ENCODE results near the gene FAM50B. TPM values are rescaled to one million over a fixed set of nuclear protein-coding genes. Genes with fewer than 3 reads are reported as not detected.

FAM50B gene
- total and polyA plus RNA-seq, 2 of the 13 experiments (the other 11 are each of a cell fraction or from before 2014, with no cell fraction given) = 0.05 TPM; not detected in 1

DNA sequence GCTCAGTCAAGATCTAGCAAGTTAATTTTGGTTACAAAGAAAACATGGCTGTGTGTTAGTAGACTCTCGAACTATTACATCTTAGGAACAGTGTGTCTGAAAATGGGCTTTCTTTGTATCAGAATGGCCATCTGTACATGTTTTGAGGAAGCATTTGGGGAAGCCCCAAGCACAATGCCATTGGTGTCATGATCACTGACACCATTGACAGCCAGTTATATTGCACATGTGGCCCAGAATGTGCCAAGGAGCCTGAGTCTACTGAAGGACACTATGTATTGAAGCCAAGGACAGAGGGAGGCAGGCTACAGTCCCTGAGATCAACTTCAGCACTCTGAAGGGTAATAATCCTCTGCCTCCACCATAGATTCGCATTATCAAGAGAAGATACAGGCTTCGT lies 12.6 kb upstream of the FAM50B start:
- CTCF ChIA-PET (ENCODE audit: low intra/inter-chr PET ratio, low total read pairs) = no interaction called here
- no peak for ATAC-seq
- TF ChIP-seq, protein P1, sequence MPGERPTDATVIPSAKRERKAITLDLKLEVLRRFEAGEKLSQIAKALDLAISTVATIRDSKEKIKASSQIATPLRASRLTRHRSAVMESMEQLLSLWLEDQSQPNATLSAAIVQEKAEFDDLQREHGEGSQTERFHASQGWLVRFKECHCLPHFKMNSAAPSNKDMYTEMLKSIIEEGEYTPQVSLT (CRISPR knock-in tag; IDR thresholded peaks at IDR 0.05; ENCODE audit: borderline replicate concordance, low read depth) = no peak
- TF ChIP-seq ZNF749 (CRISPR knock-in tag; IDR thresholded peaks at IDR 0.05; ENCODE audit: borderline replicate concordance) (no peak), ZNF737 (CRISPR knock-in tag; IDR thresholded peaks at IDR 0.05; ENCODE audit: borderline replicate concordance) (no peak), HHEX (CRISPR knock-in tag; IDR thresholded peaks at IDR 0.05) (no peak), MTF1 (CRISPR knock-in tag; IDR thresholded peaks at IDR 0.05) (no peak), RORA (CRISPR knock-in tag; IDR thresholded peaks at IDR 0.05) (no peak), FOXM1 (CRISPR knock-in tag; IDR thresholded peaks at IDR 0.05) (no peak), ZBTB33 (CRISPR knock-in tag; IDR thresholded peaks at IDR 0.05) (no peak), POLR2G (IDR thresholded peaks at IDR 0.05; ENCODE audit: low read depth, low read length) (no peak), ZBTB44 (CRISPR knock-in tag; IDR thresholded peaks at IDR 0.05) (no peak), ZNF512B (CRISPR knock-in tag; IDR thresholded peaks at IDR 0.05; ENCODE audit: borderline replicate concordance) (no peak), STAG1 (CRISPR knock-in tag; IDR thresholded peaks at IDR 0.05) (no peak)
- TF ChIP-seq, protein P2, sequence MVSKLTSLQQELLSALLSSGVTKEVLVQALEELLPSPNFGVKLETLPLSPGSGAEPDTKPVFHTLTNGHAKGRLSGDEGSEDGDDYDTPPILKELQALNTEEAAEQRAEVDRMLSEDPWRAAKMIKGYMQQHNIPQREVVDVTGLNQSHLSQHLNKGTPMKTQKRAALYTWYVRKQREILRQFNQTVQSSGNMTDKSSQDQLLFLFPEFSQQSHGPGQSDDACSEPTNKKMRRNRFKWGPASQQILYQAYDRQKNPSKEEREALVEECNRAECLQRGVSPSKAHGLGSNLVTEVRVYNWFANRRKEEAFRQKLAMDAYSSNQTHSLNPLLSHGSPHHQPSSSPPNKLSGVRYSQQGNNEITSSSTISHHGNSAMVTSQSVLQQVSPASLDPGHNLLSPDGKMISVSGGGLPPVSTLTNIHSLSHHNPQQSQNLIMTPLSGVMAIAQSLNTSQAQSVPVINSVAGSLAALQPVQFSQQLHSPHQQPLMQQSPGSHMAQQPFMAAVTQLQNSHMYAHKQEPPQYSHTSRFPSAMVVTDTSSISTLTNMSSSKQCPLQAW (CRISPR knock-in tag; IDR thresholded peaks at IDR 0.05) = no peak
- TF ChIP-seq, protein P3, sequence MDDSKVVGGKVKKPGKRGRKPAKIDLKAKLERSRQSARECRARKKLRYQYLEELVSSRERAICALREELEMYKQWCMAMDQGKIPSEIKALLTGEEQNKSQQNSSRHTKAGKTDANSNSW (CRISPR knock-in tag; IDR thresholded peaks at IDR 0.05; ENCODE audit: borderline replicate concordance) = no peak

More for the DNA sequence above, 12.6 kb upstream of the FAM50B start:
- Histone ChIP-seq H3K4me2 (ENCODE audit: low read depth, low read length) (no peak overlapping the region), H3K4me3 (replicated peaks in 1 of 3; ENCODE audit: insufficient read depth in 1 of 3, low read depth in 2 of 3, low read length in 3 of 3) (no peak overlapping the region), H3K9me3 (ENCODE audit: low read length) (no peaks in the 10 kb centered on the region), H3K9ac (ENCODE audit: insufficient read depth, low read depth, low read length) (no peak overlapping the region), H3K79me2 (ENCODE audit: insufficient read depth, low read length) (no peaks in the 10 kb centered on the region), H4K20me1 (ENCODE audit: insufficient read depth, low read length) (no peaks in the 10 kb centered on the region), H3K27me3 (ENCODE audit: control insufficient read depth in 1 of 2, insufficient read depth in 2 of 2, low read length in 2 of 2) (no peaks in the 10 kb centered on the region), H2AFZ (ENCODE audit: low read length) (no peak overlapping the region), H3K27ac (ENCODE audit: extremely low read length, insufficient read depth, low read length) (no peak overlapping the region), H3K4me1 (ENCODE audit: insufficient read depth, low read length) (peaks cover 62% of the 10 kb centered on the region), H3K36me3 (replicated peaks in 1 of 2; ENCODE audit: control insufficient read depth in 1 of 2, insufficient read depth in 2 of 2, low read length in 2 of 2) (no peaks in the 10 kb centered on the region)
- DNase-seq (ENCODE audit: low spot score) = no peak
- BruUV-seq (replicated peaks) = no TSS peak
- WGBS (ENCODE audit: low lambda C conversion rate) = 96% methylated on average over 3 of the region's 3 CpGs
- intact Hi-C loops (cut with micrococcal nuclease; ENCODE audit: unreplicated experiment) = loop anchor here (5.0 kb wide), 2 partner anchors 36 to 141 kb away; no protein-coding TSS in a partner anchor
- in situ Hi-C loops (cut with HindIII; ENCODE audit: extremely low pct_ligation_motif_present, low pct_unique_long_range_greater_than_20kb) = no loop called here
- FAIRE-seq = no peak
- POLR2A ChIA-PET = interaction anchor here (1.6 kb wide), 2 partner anchors 70 to 87 kb away, joined by 7 to 10 read pairs; no protein-coding TSS in a partner anchor

Measured in HepG2 (cell line).